ENCODE data around the gene DPYD.

The DPYD gene

GRCh38 chr1:97834899-97835298 is 85.9 kb downstream of the DPYD start:
- no peak for DNase-seq

- DNase-seq: no peak
Observed at GRCh38 chr1:97833881-97834280, 87.0 kb downstream of the DPYD start.

GRCh38 chr1:97832481-97832880 is 88.4 kb downstream of the DPYD start:
- no peak for DNase-seq

DNA sequence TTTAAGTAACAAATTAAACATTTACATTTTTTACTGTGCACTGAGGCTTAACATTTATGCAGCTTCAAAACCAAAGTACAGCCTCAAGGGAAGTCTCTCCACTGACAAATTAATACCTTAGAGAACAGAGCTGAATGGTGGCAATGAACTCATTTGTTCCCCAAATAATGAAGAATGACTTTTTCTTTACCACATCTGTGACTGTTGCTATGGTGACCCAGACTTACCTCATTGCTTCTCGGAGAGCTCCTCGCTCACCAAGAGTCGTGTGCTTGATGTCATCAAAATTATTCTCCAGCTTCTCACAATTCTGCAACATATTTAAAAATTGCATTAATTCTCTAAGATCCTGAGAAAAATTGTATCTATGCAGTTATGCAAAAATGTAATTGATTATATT is 92.9 kb downstream of the DPYD start:
- DNase-seq: no peak

GRCh38 chr1:97826820-97827219 is 94.0 kb downstream of the DPYD start:
- no peak for DNase-seq

DNA sequence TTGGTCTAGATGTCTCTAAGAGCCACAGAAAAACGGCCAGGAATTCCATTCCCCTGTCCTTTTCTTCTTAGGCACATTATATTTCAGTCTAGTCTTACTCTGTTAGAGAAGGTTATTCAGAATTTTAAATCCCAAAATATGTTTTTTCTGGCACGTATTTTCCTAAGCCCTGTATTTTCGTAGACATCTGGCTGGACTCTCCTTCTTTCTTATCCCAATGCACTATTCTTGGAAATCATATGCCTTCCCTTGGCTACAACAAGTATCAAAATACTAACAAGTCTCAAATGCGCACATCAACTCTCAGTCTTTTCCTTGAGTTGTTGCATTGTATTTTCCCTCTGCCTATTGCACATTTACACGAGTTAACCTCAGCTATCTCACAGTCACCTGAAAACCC is 96.2 kb downstream of the DPYD start:
- no peak for DNase-seq

DNA sequence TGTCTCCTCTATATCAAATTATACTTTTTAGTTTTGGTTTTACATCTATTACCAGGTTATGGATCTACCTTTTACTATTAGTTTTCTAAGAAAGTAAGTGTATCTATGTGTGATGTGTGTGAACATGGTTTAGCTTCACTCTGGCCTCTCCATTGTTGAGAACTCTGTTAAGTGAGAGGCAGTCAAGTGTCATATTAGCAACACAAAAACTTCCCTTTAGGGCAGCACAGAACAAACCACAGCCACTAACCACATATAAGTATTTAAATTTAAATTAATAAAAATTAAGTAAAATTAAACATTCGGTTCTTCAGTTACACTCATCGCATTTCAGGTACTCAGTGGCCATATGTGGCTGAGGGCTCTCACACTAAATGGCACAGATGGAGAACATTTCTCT is 96.6 kb downstream of the DPYD start:
- no peak for DNase-seq

DNA sequence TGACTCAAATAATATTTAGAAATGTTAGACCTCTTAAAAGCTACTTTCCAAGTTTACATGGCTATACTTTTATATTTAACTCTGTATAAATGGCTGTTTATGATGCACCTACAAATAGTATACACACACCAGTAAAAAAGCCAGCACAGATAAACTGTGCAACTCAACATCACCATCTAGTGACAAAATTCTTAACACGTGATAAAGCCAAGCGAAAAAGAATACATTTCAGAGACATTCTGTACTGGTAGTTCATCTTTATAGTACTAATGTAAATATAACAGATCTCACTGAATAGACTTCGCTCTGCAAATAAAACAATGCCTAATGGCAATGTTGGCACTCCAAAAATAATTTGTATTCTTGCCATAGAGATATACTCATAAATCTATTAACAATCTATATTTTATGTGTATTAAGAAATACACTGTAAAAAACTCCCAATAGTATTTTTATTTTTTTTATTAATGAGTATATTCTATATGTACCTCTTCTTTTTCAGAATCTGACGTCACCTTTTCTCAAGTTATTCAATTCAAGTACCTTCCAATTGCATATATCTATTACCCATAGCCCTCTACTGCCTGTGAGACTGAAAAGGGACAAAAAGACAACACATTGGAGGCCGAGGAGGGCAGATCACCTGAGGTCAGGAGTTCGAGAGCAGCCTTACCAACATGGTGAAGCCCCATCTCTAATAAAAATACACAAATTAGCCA is 100.2 kb downstream of the DPYD start:
- no peak for DNase-seq

GRCh38 chr1:97816927-97817326 is 103.9 kb downstream of the DPYD start:
- DNase-seq: no peak

DNA sequence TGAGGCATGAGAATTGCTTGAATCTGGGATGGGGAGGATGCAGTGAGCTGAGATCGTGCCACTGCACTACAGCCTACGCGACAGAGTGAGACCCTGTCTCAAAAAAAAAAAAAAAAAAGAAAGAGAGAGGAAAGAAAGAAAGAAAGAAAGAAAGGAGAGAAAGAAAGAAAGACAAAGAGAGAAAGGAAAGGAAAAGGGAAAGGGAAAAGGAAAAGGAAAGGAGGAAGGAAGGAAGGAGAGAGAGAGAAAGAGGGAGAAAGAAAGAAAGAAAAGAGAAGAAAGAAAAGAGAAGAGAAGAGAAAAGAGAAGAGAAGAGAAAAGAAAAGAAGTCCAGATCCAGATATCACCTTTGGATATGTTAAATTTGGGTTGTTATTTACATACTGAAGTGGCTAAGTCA is 106.0 kb downstream of the DPYD start:
- DNase-seq: no peak

DNA sequence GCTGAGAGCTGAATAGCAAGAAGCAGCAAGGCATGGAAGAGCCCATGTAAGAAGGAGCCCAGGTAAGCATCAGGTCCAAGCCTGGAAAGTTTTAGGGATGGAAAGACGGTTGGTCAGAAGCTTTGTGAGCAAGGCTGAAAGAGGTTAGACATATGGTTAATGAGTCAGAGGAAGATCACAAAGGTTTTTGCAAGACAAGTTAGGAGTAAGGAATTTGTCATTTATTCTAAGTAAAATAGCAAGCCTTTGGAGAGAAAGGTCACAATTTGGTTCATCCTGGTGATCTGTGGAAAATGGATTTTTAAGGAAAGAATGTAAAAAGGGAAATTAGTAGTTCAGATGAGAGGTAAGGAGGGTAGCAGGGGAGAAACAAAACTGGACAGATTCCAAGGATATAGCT is 106.7 kb downstream of the DPYD start:
- DNase-seq: no peak

- no peak for DNase-seq
Observed at GRCh38 chr1:97812076-97812475, 108.8 kb downstream of the DPYD start.

GRCh38 chr1:97806996-97807520 is 113.8 kb downstream of the DPYD start:
- no peak for DNase-seq

GRCh38 chr1:97806326-97806725 is 114.5 kb downstream of the DPYD start:
- no peak for DNase-seq

DNA sequence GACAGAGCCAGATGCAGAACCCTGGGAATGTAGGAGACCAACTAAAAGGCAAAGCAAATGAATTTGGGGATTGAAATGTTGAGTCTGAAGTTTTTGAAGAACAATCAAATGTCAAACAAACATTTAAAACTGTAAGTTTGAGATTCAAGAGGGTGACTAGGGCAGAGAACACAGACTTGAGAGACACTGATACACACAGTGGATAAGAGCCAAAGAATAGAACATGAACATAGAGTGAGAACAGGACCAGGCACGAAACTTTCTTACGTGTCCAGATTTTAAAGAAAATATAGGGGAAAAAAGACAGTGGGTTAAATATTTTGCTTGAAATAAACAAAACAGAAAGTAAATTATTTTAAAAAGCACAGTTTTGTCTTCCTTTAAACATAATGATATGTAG is 115.7 kb downstream of the DPYD start:
- DNase-seq: no peak

GRCh38 chr1:97803026-97803425 is 117.8 kb downstream of the DPYD start:
- DNase-seq: no peak

DNA sequence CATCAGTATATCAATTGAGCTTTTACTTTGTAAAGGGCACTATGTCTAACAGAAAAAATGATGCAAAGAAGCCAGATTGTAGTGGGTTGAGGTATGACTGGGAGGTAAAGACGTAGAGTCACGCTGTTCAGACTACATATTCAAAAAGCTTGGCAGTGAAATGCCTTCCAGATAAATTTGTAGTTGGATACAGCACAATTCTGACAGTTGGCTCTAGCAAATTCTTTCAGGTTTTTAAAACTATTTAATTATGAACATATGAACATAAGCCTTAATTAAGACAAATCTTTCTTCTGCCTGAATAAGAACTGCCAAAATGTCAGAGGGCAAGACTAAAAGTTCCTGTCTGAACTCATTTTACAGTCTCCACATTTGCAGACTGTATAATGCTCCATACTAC is 118.8 kb downstream of the DPYD start:
- DNase-seq: no peak

DNA sequence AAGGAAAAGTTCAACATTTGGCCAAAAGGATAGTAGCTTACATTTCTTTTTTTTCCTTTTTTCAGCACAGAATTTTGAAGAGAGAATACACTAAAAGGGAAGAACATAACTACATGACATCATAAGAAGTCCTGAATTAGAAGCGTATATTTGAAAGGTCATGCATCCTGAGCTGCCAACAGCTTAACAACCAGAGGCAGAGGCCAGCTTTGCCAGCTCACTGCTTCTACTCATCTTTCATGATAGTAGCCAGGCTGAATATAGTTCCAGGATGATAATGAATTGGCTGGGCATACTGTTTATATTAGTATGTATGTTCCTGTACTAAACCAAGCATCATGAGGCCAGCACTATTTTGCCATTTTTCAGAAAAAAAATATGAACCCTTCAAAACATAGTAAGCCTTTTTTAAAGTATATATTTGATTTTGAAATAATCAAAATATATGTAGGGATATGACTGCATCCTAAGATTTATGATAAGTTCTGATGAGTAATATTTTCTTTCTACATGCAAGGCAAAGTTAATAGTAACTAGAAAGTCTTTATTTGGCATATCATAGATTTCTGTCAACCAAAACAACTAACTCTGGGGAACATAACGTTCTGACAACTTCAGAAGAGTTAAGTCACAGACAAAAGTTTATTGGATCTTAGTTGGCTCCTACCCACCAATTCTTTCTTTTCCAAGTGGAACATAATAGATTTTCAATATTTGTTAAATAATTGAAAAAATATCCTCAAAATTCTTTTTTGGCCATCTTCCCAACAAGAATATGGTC is 123.2 kb downstream of the DPYD start:
- no peak for DNase-seq

DNA sequence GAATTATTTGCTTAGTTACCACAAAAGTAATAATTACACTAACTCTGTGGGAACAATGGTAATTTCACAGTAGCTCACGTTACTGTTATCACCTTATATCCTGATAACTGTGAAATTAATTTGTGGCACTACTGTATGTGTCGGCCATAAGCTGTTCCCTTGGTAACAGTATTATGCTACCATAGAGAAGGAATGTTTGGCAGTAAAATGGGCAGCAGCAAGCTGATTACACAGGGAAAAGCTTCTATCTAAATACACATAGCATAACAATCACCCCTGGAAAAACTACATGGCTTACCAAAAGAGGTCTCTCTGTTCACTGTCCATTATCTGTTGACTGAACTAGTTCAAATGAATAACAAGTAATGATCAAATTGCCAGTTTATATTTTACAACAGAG is 124.1 kb downstream of the DPYD start:
- no peak for DNase-seq

- DNase-seq: no peak
Observed at GRCh38 chr1:97792655-97793054, 128.2 kb downstream of the DPYD start.

GRCh38 chr1:97791251-97791650 is 129.6 kb downstream of the DPYD start:
- DNase-seq: no peak

DNA sequence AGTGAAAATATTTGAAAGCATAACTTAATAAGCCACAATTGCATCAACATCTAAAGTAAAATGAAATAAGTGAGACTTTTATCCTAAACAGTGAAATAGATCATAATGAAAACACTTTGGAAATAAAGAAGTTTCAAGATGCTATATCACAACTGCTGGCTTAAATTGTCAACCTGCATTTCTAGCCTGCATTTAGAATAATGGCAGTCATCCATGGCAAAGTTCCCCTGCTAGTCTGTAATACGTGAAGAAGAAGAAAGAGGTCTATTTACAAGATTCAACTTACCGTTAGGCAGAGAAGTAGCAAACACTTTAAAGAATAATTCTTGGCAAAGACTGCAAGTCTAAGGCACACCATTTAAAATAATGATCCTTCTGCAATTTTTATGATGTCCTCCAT is 133.6 kb downstream of the DPYD start:
- no peak for DNase-seq

GRCh38 chr1:97784661-97785060 is 136.2 kb downstream of the DPYD start:
- DNase-seq: no peak

DNA sequence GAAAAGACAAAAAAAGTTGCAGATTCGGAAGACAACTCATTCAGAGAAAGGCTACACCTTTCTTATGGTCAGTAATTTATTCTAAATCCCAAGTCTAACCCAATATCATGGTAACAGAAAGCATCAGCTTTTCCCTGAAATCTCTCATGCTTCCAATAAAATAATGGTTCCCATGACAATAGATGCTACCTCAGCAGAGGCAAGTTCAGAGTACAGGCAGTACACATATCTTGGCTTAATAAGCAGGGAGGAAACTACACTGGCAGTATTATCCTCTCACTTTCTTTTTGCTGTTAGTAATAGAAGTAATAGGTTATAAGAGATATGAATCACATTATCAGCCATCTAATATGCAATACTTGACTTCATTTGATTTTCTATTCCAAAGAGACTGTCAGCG is 137.1 kb downstream of the DPYD start:
- no peak for DNase-seq

Measured in activated effector memory CD4-positive, alpha-beta T cell treated with anti-CD3 and anti-CD28 coated beads, Interleukin-2, amount 50 U/mL, for 16 hours (primary cell).